Right ventricle myocardium inferior (tissue), 1 donor: ENCODE measurements around the gene MTSS2. TPM values are rescaled to one million over a fixed set of nuclear protein-coding genes. Genes with fewer than 3 reads are reported as not detected.
A peak's percentile ranks its signal among the peaks of the same experiment; 100 is the strongest.
"Not testable (repeated sequence)": the region's sequence is repeated elsewhere in the genome, so short reads cannot be mapped to it uniquely, and the experiment has no call there.

Experiments used
- ATAC-seq: fragments of 200-7000 bp; cut with Tn5 transposase; one replicate; pipeline ENCODE4 v1.9.1; 2020; ENCODE audit warnings: mild to moderate bottlenecking, moderate library complexity
- DNase-seq: peaks from one replicate; pipeline ENCODE4 v3.0.0; 2021; ENCODE audit errors: missing footprints
- intact Hi-C: fragments of 100-400 bp; cut with DNase I; formaldehyde crosslinking; loops from one replicate; pipeline ENCODE4 v1.11.0; 2022
- total RNA-seq: library from RNA; stranded (reverse); fragmentation: NEBNext Ultra II Directional; extraction: Animal tissue kit (Norgen Biotek cat#: 25700); gene quantifications from one replicate; pipeline ENCODE4 v1.2.1, GENCODE V29; 2021
- donor health status: DM: no; HTN: yes; CAD: no; lungs with severe emphysema.

MTSS2 gene
- total RNA-seq, 1 donor from 2014 or later: 88.4 TPM

DNA sequence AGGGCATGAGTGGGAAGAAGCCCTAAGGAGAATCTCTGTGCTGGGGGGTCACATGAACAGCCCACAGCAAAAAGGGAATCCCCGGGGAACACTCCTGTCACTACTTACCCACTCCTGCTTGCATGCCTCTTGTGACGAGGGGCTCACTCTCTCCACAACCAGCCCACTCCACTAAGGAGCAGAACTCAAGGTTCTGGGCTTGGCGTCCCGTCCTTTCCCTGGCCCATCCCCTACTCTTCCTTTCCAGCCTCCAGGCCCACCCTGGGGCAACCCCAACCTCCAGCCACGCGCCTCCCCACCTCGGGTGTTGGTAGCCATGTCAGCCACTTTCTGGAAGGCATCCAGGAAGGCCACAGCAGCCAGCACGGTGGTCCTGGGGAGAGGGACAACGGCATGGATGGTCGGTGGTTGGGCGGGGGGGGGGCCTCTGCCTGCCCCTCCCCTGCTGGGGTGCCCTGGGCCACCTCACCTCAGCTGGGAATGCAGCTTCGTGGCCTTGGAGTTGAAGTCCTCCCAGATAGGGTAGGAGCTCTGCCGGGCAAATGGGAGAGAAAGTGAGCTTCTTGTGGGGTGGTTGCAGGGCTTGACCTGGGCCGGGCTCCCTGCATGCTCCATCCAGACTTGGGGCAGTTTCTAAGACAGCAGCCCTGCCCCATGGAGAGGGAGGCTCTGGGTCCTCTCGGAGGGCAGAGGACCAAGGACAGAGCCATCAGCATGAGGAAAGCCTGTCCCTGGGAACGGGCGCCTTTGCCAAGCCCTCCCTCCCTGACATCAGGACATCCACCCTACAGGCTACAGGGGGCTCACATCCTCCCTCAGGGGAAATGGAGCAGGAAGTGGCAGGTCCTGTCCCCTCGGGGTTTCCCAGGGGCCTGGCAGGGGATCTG, 5.1 kb downstream of the MTSS2 start:
- DNase-seq (peak; percentile 61), ATAC-seq (no peak)
- intact Hi-C loops: loop anchor here (2.0 kb wide), 2 partner anchors 58 to 90 kb away; no protein-coding TSS in a partner anchor

DNA sequence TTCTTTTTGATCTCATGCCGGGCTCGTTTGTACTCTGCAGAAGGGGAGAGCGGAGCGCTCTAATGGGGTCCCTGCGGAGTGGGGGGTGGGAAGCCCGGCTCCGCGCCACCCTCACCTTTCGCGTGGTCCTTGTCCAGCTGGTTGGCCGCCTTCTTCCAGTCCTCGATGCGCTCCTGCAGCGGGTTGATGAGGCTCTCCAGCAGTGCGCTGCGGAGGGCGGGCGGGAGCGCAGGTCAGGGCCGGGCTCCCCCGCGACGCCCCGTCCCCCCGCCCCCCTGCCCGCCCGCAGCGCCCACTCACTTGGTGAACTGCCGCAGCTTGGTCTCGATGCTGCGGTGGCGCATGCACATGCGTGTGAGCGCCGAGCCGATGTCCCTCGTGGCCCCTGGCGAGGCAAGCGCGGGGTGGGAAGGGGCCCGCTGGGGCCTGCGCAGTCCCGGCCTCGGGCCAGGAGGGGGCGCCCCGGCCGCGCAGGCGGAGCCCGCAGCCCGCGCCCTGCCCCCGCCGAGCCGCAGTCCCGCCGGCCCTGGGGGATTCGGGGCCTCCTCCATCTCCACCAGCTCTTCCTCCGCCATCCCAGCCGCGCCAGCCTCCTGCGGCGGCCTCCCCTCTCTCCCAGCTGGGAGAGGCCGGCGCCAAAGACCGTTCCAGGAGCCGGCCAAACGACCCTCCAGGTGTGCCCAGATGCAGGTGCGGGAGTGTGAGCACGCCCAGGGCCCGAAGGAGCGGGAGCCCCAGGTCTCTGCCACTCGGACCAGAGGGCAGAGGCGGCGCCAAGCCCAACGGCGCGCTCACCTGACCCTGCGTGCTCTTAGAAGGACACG, 6.0 kb downstream of the MTSS2 start:
- intact Hi-C loops: loop anchor here (2.0 kb wide), 2 partner anchors 59 to 91 kb away; no protein-coding TSS in a partner anchor
- peak; percentile 34 for ATAC-seq
- DNase-seq: peak; percentile 68

DNA sequence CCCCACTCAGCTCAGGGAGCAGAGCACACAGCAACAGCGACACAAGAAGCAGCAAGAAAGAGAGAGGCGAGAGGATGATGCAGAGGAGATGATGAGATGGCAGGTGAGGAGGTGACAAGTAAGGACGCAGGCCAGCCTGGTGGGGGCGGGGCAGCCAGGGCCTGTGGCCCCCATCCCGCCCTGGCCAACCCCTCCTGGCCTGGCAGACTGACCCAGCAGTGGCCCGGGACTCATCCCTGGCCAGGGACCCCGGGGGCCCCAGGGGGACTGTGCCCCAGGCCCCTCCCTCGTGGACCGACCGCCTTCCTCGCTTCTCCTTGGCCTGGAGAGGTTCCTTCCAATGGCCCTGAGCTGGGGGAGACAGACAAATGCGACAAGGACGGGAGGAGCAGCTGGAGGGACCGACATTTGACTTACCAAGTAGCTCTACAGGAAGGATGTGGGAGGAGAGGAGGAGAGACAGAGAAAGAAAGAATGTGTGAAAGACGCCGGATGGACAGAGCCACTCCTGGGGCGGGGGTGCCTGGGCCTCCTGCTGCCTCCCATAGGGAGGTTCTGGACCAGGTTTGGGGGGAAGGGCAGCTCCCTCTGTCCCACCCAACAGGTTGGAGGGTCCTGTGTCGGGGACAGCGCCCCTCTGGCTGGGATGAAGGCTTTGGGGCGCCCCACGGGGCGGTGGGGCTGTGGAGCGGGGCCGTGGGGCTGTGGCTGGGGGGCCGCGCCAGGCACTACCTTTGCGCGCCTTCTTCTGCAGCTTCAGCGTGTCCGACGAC, 6.8 kb downstream of the MTSS2 start:
- ATAC-seq (no peak), DNase-seq (peak; percentile 42)
- intact Hi-C loops: no loop called here

DNA sequence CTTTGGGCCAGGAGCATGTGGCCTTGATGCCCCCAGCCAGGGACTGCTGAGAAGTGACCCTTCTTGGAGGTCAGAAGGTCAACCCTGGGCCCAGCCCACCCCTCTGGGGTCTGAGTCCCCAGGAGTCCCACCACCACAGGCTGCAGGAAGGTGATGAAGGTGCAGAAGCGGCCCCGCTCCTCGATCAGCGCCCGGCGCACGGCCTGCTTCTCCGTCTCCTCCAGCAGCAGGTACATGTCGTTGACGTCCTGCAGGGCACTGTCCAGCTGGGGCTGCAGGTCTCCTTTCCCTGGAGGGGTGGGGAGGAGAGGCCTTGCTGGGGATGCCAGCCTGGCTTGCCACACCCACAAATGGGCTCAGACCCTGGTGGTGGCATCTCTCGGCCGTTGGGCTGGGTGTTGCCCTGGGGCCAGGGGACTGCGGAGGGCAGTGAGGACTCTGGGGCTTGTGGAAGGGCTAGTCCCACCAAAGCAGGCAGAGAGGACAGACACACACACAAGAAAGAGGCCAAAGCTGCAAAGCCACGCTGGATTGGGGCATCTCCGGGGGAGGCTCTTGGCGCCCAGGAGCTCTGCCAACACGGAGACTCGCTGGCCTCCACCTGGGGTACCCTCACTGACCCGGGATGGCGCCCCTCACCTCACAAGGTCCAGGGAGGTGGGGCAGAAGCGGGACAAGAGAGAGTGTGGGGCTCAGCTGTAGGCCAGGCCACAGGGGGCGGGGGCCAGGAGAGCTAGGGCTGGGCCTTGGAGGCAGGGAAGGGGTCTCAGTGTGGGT, 7.5 kb downstream of the MTSS2 start:
- DNase-seq: peak; percentile 50
- intact Hi-C loops: no loop called here
- ATAC-seq: no peak

DNA sequence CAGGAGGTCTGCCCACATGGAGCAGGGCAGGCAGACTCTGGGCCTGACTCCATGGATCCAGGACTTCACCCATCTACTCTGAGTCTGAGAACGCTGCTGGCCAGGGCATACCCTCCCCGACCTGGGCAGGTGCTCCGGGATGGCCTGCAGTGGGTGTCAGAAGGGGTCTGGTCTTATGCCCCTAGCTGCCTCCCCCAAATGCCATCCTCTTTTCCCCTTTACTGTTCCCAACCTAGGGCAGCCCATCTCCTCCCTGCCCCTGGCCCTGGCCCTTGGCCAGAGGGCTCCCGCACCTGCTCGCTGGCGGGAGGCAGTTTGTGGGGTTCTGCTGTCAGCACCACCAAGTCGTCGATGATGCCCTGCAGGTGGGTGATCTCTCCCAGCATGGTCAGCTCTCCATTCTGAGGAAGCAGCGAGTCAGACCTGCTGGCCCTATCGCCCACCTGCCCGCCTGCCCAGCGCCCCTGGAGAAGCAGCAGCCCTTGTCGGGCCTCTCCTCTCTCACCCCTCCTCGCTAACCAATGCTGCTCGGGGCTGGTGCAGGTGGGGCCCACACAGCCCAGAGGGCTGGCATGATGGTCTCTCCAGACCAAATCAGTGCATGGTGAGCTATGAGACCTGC, 8.2 kb downstream of the MTSS2 start:
- DNase-seq (peak; percentile 56), ATAC-seq (no peak)
- intact Hi-C loops: no loop called here

DNA sequence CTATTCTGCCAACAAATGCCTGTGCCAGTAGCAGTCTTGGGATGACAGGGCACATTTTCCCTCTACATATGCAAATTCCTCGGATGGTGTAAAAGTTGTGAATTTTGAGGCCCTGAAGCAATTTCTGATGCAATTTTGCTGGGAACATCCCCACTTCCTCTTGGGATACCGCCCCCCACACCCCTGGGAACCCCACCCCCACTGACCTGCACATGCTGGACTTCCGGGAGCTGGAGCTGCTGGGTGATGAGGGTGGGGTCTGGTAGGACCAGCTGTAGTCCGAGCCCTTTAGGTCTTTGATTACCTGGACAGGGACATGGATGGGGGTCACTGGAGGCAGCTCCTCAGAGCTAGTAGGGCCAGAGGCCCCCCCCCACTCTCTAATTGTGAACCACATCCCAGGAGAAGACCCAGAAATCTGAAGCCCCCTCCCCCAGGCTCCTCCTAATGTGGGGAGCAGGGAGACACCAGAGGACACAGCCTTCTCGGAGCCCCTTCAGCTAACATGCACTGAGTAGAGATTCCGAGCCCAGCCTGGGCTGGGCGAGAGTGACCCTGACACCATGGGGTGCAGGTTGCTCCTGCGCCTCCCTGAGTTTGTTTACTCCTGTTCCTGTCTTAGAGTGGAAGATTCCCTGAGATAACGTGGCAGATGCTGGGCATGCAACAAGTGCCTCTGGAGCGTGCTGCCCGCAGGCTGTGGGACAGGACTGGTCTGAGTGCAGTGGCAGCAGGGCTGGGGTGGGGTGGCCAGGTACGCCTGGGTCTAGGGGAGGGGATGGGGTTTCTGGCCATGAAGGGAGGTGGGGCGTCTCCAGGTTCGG, 9.0 kb downstream of the MTSS2 start:
- intact Hi-C loops: no loop called here
- DNase-seq: peak; percentile 37
- ATAC-seq: no peak

DNA sequence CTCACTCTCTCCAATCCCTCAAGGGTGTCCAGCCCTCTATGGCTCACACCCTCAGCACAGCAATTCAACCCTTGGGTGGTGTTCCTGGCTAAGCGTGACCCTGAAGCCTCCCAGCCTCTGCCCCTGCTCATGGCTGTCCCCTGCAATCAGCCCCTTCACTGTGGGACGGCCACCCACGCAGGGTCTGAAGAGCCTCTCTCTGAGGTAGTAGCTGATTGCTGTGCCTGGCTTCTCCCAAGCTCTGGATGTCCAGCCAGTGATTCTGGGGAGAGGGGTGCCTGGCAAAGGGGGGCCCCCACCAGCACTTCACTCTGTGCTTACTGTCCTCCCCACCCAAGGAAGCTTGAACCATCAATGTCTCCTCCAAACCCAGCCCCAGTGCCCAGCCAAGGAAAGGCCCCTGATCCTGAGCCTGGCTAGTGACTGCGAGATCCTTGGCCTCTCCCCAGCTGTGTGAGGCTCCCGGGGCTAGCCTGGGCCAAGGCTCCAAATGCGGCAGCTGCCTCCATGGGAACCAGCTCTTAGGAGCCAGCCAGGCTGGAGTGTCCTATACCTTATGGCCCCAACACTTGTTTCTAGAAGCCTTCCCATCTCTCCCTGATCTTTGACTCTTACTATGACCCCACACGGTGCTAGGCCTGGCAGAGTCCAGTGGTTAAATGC, 9.9 kb downstream of the MTSS2 start:
- intact Hi-C loops: no loop called here
- peak; percentile 74 for DNase-seq

DNA sequence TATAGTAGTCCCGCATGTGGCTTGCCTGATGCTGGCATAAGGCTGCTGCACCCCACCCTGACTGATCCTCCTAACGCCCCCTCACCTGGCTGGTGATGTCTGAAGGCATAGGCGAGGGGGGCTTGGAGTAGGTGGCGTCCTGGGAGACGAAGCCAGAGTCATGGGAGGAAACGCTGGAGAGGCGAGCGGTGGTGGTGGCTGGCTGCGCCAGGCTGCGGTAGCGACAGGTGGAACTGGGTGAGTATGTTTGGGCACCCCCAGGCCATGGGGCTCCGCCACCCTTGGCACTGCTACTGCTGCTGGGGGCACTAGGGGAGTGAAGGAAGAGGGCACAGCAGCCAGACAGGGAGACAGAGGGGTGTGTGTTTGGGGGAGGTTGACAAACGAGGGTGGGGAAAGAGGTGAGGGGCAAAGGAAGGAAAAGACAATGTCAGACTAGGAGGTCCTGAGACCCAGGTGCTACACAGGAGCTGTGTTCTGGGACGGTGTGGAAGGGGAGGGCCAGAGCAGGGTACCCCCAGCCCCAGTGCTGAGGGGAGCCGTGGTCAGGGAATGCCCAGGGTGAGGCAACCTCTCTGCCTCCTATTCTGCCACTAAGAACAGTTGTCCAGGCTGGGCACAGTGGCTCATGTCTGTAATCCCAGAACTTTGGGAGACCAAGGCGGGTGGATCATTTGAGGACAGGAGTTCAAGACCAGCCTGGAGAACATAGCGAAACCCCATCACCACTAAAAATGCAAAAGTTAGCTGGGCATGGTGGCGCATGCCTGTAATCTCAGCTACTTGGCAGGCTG, 11.4 kb downstream of the MTSS2 start:
- ATAC-seq (no peak), DNase-seq (peak; percentile 53)
- intact Hi-C loops: no loop called here

More for the DNA sequence above, 9.9 kb downstream of the MTSS2 start:
- peak; percentile 68 for ATAC-seq

DNA sequence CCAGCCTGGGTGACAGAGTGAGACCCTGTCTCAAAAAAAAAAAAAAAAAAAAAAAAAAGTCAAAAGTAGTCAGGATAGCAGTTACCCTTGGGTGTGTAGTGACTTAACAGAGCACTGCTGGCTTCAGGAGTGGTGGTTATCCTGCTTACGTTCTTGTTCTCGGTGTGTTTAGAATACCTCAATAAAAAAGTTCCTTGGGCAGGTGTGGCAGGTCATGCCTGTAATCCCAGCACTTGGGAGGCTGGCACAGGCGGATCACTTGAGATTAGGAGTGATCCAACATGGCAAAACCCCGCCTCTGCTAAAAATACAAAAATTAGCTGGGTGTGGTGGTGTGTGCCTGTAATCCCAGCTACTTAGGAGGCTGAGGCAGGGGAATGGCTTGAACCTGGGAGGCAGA, 14.9 kb downstream of the MTSS2 start:
- intact Hi-C loops, DNase-seq, ATAC-seq: not testable (repeated sequence)

DNA sequence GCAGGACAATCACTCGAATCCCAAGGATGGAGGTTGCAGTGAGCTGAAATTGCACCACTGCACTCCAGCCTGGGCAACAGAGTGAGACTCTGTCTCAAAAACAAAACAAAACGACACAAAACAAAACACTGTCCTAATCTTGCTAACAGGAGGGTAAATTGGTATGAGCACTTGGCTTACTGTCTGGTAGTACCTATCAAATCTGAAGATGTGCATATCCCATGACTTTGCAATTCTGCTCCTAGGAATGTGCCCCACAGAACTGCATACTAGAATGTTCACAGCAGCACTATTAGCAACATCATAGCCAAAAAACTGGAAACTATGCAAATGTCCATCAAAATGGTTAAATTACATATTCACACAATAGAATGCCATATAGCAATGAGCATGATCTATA, 15.7 kb downstream of the MTSS2 start:
- ATAC-seq (no peak), DNase-seq (no peak)
- intact Hi-C loops: no loop called here

DNA sequence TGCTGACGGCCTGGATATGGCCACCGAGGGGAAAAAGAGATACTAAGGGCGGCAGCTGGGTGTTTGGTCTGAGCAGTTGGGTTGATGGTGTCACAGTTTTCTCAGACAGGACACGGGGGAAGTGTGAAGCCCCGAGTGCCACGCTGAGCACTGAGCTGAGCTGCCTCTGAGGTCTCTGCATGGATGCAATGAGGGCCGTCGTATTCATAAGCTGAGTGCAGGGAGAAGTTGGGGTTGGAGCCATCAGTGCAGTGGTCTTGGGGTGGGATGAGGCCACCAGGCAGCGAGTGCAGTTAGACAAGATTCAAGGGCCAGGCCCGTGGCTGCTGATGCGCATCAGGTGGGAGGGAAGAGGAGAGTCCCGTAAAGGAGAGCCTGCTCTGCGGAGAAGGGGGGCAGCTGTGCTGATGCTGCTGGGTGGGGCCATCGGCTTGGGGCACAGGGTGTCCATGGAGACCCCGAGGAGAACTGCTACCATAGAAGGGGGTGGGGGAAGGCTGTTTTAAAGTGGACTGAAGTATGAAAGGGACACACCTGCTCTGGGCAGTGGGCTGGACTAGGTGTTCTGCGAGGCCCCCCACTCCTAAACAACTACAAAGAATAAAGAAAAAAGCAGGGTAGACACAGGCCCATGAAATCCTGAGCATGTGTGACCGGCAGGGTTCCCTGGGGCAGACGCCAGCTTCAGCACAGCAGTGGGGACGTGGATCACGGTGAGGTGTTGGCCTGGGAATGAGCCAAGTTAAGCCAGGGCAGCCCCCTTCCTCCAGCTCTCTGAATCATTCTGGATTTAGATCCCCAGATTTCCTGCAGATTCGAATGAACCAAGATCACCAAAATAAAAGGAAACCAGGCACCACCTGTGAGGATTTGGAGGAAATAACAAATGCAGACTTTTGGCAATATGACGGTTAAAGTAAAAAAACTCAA, 19.8 kb downstream of the MTSS2 start:
- DNase-seq (no peak), ATAC-seq (no peak)
- intact Hi-C loops: no loop called here

DNA sequence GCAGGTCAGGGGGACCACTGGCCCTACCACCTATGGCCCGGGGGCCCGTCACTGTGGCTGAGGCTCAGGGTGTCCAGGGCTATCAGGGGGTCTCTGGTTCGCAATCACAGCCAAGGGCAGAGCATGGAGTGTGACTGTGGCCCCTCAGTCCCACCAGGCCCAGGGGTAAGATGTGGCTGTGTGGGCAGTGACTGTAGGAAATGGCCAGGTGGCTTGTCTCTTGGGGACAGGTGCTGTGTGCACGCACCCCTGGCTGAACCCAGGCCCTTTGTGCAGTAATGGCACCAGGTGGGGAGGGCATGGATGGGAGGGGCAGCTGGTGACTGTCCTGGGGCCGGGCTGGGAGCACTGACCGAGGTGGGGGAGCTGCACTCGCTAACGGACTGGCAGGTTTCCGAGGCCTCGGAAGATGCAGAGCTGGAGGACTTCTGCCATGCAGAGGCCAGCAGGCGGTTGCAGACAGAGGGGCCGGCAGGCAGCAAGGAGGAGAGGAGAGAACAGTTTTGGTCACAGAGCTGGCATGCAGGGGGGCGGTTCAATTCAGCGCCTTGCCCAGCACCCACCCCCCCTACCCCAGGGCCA, 20.6 kb downstream of the MTSS2 start:
- no peak for ATAC-seq
- DNase-seq: no peak
- intact Hi-C loops: no loop called here

DNA sequence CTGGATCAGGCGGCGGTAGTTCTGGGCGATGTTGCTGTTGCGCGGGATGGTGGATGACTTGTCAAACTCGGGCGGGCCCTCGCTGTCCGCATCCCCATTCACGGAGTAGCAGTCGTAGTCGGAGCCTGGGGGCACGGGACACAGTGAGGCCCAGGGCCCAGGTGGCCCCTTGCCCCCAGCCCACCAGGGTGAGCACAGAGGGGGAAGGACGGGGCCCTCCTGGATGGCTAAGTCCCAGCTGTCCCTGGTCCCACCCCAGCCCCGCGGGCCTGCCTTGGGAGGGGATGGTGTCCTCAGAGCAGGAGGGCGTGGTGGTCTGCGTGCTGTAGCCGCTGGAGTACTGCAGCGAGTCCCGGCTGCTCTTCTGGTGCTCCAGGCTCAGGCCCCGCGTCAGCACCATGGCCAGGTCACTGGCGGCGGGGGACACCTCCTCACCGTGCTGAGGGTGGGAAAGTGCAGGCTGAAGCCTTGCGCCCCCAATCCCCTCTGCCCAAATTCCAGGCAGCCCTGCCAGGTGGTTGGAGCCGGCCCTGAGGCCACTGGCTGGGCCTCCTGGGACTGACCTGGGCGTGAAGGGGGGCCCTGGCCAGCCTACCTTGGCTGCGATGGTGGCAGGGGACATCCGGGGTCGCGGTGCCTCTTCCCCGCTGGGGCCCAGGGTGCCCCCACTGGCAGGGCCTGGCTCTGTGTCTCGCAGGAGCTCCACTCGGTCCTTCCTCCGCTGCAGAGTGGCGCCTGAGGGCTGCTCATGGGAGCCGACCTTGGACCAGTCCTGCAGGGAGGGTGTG, 21.3 kb downstream of the MTSS2 start:
- DNase-seq (no peak), ATAC-seq (no peak)
- intact Hi-C loops: no loop called here
